ENCODE measurements around the gene GDPD2. TPM values are rescaled to one million over a fixed set of nuclear protein-coding genes. Genes with fewer than 3 reads are reported as not detected.

GDPD2 gene
- total RNA-seq, 2 experiments from 2014 or later = not detected

GRCh38 chrX:70434914-70435586 is 11.9 kb downstream of the GDPD2 start:
- POLR2A ChIA-PET = interaction anchor here (0.5 to 0.8 kb wide), 2 partner anchors 302 to 446 kb away, joined by 3 read pairs; partner anchors contain the start of gene IGBP1

DNA sequence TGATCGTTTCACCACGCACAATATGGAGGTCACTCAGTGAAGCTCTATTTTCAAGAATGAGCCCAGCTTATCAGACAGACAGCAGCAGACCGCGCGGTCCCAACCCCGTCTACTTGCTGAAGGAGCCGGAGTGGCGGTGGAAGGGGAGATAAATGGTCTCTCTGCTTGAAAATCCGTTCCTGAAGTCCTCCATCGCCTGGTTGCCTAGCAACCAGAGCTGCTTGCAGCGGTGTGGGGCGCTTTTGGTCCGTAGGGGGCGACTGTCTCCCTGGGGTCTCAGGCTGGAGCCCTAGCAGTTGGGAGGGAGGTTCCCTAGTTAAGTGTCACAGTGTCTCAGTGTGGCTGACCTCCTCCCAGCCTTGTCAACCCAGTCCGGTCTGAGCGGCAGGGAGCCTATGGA is 13.2 kb downstream of the GDPD2 start:
- CTCF ChIA-PET = interaction anchor here (1.2 to 1.5 kb wide), 2 partner anchors 8 to 147 kb away, joined by 3 read pairs; partner anchors contain the start of genes KIF4A and PDZD11
- POLR2A ChIA-PET = no interaction called here

More at GRCh38 chrX:70434914-70435586, 11.9 kb downstream of the GDPD2 start:
- CTCF ChIA-PET = interaction anchor here (1.2 to 1.7 kb wide), 3 partner anchors 9 to 145 kb away, joined by 3 to 4 read pairs (median 3); partner anchors contain the start of genes KIF4A and PDZD11

GRCh38 chrX:70437011-70437410 is 13.9 kb downstream of the GDPD2 start:
- POLR2A ChIA-PET = no interaction called here
- CTCF ChIA-PET = no interaction called here

DNA sequence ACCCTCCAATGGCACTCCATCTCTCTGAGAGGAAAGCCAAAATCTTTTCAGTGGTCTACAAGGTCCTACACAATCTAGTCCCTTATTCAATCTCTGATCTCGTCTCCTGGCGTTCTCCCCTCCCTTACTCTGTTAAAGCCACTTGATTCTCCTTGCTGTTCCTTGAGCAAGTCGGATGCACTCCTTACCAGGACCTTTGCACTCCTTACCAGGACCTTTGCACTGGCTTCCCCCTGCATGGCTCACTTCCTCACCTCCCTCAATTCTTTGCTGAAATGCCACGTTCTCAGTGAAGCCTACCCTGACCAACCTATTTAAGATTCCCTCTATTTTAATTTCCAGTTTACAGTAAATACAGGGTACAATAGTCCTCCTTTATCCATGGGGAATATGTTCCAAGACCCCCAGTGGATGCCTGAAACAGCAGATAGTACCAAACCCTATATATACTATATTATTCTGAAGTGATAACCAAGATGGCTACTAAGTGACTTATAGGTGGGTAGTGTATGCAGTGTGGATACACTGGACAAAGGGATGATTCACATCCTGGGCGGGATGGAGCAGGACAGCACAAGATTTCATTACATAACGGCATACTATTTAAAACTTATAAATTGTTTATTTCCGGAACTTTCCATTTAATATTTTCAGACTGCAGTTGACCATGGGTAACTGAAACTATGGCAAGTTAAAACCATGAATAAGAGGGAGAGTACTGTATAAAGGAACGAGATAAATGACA is 15.0 kb downstream of the GDPD2 start:
- ChIA-PET POLR2A (no interaction called here), CTCF (no interaction called here)

DNA sequence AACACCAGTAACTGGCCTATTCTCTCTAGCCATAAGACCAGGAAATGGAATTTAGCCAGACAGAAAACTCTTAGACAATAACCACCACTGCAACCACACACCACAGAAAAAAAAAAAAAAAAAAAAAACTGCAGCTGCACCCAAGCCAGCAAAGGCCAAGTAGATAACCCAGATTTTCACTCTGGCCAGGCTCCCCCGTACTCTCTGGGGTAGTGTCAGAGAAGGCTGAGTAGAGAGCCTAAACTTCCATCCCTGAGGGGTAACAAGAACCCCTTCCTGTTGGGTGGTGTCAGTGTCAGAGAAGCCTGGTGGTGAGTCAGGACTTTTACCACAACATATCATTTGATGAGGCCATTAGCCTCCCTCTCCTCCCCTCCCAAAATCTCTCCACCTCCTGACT is 15.9 kb downstream of the GDPD2 start:
- ChIA-PET CTCF (no interaction called here), POLR2A (no interaction called here)

- ChIA-PET CTCF (no interaction called here), POLR2A (no interaction called here)
Measured at GRCh38 chrX:70442224-70442623, 19.1 kb downstream of the GDPD2 start.

GRCh38 chrX:70444326-70444945 is 21.3 kb downstream of the GDPD2 start, which contains the start of gene DLG3:
Gene DLG3, plus strand, starts transcription at chrX:70444835. Its CDS starts 367 bp downstream, at chrX:70445202.
- CTCF ChIA-PET = interaction anchor here (0.8 to 1.1 kb wide), 2 partner anchors 8 to 9 kb away, joined by 3 to 4 read pairs; no protein-coding TSS in a partner anchor
- POLR2A ChIA-PET = interaction anchor here (0.5 kb wide), 1 partner anchor 1074 kb away, joined by 3 read pairs; no protein-coding TSS in a partner anchor

DNA sequence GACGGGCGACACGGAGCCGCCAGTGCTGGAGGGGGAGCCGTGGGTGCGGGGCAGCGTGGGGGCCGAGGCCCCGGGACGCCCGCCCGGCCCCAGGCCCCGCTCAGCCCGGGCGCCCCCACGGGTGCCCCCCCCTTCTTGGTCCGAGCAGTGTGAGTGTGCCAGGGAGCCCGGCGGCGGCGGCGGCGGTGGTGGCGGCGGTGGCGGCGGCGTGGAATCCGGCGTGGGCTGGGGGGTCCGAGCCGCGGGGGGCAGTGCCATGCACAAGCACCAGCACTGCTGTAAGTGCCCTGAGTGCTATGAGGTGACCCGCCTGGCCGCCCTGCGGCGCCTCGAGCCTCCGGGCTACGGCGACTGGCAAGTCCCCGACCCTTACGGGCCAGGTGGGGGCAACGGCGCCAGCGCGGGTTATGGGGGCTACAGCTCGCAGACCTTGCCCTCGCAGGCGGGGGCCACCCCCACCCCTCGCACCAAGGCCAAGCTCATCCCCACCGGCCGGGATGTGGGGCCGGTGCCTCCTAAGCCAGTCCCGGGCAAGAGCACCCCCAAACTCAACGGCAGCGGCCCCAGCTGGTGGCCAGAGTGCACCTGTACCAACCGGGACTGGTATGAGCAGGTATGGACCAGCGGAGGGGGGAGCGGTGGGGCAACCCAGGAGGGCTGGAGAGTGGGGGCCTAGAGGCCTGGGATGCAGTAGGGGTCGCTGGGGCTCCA is 22.0 kb downstream of the GDPD2 start:
- ChIA-PET POLR2A (interaction anchor here (0.5 kb wide), 1 partner anchor 1075 kb away, joined by 3 read pairs; no protein-coding TSS in a partner anchor), CTCF (no interaction called here)

- ChIA-PET POLR2A (no interaction called here), CTCF (no interaction called here)
Measured at GRCh38 chrX:70445951-70446350, 22.8 kb downstream of the GDPD2 start.

DNA sequence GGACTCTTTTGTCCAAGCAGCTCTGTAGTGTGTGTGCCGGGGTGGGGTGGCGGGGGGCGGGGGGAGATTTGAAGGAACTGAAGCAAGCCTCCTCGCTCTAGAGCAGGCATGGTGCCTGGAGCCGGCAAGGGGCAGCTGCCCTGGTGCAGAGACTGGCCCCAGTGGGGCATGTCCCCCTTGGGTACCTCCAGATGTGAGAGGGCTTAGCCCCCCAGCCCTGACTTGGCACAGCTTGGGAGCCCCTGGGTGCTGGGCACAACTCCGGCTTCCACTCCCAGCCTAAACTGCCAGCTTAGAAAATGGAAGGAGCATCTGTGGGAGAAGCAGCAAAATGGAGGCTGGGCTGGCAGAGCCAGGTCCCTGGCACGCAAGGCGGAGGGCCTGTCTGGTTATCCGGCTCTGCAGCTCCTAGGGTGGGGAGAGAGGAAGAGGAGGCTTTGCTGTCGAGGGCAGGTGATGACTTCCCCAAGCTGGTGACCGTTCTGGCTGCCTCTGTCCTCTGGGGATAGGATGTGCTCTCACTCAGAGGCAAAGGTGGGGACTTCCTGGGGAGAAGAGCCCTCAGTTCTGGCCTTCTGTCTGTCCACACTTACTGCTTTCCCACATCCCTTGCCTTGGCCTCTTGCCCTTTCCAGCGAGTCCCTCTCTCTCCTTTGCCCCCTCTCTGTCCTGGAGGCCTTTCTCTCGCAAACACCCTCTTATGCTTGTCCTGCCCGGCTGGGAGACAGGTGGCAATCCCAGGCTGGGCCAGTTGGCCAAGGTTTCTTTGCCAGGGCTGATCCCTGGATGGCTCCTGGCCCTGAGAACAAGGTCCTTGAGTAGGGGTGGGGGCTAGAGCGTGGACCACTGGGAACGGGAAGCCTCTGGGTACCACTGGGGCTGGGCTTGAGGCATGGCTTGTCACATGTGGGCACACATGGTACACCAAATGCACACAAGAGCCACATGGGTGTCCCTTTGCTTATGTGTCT is 23.6 kb downstream of the GDPD2 start:
- ChIA-PET POLR2A (no interaction called here), CTCF (no interaction called here)

DNA sequence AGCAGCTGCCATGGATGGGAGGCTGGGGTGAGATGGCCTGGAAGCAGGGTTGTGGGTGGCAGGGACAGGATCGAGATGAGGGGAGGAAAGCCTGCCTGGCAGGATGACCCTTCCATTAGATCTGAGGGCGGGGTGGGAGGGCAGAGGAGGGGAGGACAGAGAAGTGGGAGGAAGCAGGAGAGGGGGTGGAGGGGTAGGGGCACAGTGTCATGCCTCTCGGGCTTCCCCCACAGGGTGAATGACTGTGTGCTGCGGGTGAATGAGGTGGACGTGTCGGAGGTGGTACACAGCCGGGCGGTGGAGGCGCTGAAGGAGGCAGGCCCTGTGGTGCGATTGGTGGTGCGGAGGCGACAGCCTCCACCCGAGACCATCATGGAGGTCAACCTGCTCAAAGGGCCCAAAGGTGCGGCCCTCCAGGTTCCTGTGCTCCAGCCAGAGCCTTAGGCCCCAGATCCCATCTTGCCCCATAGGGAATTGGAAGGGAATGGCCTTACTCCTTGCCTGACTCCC is 26.4 kb downstream of the GDPD2 start:
- ChIA-PET CTCF (no interaction called here), POLR2A (no interaction called here)

DNA sequence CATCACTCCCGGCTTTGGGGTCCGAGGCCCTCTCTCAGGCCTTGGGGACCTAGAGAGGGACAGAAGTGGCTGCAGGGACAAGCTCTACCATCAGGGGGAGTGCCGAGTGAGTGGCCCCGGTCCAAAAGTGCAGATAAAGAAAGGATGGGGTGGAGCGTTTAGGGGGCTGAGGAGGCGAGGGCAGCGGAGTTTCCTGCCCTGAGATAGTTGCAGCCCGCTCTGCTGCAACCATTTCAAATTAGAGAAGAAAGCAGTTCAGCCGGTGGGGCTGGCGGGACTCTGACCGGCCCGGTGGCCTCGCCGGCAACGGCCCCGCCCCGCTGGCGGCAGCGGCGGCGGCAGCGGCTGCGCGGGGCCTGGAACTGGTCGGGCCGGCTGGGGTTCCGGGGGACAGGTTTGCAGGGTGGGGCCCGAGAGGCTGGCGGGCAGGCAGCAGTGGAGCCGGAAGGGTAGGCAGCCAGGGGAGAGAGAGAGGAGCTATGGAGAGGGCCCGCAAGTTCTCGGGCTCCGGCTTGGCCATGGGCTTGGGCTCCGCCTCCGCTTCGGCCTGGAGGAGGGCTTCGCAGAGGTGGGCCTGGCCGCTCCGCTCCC is 29.1 kb downstream of the GDPD2 start:
- ChIA-PET CTCF (interaction anchor here (0.7 to 1.6 kb wide), 5 partner anchors 8 to 212 kb away, joined by 3 to 7 read pairs (median 4); no protein-coding TSS in a partner anchor), POLR2A (interaction anchor here (0.6 to 1.3 kb wide), 2 partner anchors 209 to 318 kb away, joined by 3 to 5 read pairs; no protein-coding TSS in a partner anchor)

- POLR2A ChIA-PET = no interaction called here
- CTCF ChIA-PET = interaction anchor here (0.7 to 1.4 kb wide), 2 partner anchors 9 to 17 kb away, joined by 3 to 4 read pairs; no protein-coding TSS in a partner anchor
Measured at GRCh38 chrX:70453024-70453618, 30.0 kb downstream of the GDPD2 start.

DNA sequence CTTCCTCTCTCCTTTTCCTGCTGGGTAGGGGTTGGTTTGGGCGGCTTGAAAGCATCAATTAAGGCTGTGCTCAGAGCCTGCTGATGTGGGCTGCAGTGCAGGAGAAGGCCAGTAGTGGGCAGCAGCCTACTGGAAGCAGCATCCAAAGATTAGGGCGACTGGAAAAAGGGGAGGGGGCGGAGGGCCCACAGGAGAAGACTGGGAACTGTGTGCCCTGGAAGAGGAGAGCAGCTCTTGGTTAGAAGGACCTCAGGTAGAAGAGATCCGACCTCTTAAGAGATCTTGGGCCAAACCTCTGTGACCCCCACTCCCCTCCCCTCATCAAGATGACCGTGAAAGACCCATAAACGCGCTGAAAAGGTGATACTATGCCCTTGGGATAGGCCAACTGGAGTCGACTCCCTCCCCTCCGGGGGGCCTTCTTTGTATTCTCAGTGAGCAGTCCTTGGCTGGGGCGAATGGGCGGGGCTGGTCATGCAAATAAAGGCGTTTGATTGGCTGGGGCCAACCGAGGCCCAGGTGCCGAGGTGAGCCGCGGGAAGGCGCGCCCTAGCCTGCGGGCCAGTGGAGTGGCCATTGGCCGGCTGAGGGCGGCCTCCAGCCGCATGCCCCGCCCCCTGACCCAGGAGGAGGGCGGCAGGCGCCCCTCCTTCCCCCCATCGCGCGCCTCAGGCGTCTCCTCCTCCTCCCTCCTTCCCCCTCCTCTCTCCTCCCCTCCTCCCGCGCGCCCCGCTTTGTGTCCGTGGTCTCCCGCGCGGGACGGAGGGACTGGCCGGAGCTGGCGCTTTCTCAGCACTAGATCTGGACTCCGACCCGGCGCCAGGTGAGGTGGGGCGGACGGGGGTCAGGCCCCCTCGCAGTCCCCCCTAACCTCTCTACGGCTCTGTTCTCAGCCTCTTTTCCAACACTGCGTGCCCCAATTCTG is 31.6 kb downstream of the GDPD2 start:
- CTCF ChIA-PET = no interaction called here
- POLR2A ChIA-PET = interaction anchor here (0.5 to 1.0 kb wide), 3 partner anchors 21 to 380 kb away, joined by 3 to 4 read pairs (median 3); no protein-coding TSS in a partner anchor

GRCh38 chrX:70455366-70456202 is 32.5 kb downstream of the GDPD2 start:
- POLR2A ChIA-PET = interaction anchor here (0.6 to 1.0 kb wide), 2 partner anchors 22 to 379 kb away, joined by 3 read pairs; no protein-coding TSS in a partner anchor
- CTCF ChIA-PET = no interaction called here

All from activated CD8-positive, alpha-beta memory T cell treated with anti-CD3 and anti-CD28 coated beads for 36 hours (primary cell).